Gastrocnemius medialis (tissue), 4 donors: ENCODE results near the gene SLC38A9. TPM values are rescaled to one million over a fixed set of nuclear protein-coding genes. Genes with fewer than 3 reads are reported as not detected.

Source experiments
- ATAC-seq, 2 donors: fragments of 150-250 bp; one replicate each; pipeline ENCODE4 v1.9.1; 2016
- DNase-seq, 2 donors: peaks; one replicate each; pipeline ENCODE4 v3.0.0-alpha.2; 2019
- H3K27ac ChIP-seq, 4 donors: fragments of 200-600 bp; sonication (generic); 1 replicate in 1 of 4; 2 replicates in 3 of 4; pipeline ENCODE4 v1.5.1; 2016 to 2018; ENCODE audit warnings: mild to moderate bottlenecking in 2 of 4, moderate library complexity in 1 of 4
- H3K27me3 ChIP-seq, 3 donors: fragments of 200-600 bp; sonication (generic) in 2 of 3; 1 replicate in 1 of 3; 2 replicates in 2 of 3; pipeline versions ENCODE4 v1.5.1 to v1.6.0; 2016 to 2019; ENCODE audit warnings: mild to moderate bottlenecking in 1 of 3, moderate library complexity in 1 of 3
- H3K36me3 ChIP-seq, 2 donors: fragments of 200-600 bp; sonication (generic) in 1 of 2; one replicate each; pipeline ENCODE4 v1.5.1; 2017 to 2018
- H3K4me1 ChIP-seq, 2 donors: fragments of 200-600 bp; sonication (generic) in 1 of 2; one replicate each; pipeline ENCODE4 v1.5.1; 2016 to 2017; ENCODE audit warnings: mild to moderate bottlenecking in 2 of 2
- H3K4me3 ChIP-seq, 4 donors: fragments of 200-600 bp; sonication (generic) in 3 of 4; 1 replicate in 1 of 4; 2 replicates in 3 of 4; pipeline ENCODE4 v1.5.1; 2016 to 2019; ENCODE audit warnings: mild to moderate bottlenecking in 2 of 4
- H3K9me3 ChIP-seq, 3 donors: fragments of 200-600 bp; sonication (generic) in 2 of 3; 1 replicate in 1 of 3; 2 replicates in 2 of 3; pipeline ENCODE4 v1.5.1; 2016 to 2019
- CTCF ChIP-seq, 5 experiments: fragments of 450-650 bp in 3 of 5; fragments of 200-600 bp in 2 of 5; sonication (generic) in 2 of 5; IDR thresholded peaks in 4 of 5; conservative IDR thresholded peaks in 1 of 5; 1 replicate in 4 of 5; 2 replicates in 1 of 5; pipeline ENCODE4 v1.5.1; 2016 to 2019; ENCODE audit warnings: antibody characterized with exemption in 5 of 5, mild to moderate bottlenecking in 3 of 5, moderate library complexity in 3 of 5
- POLR2A ChIP-seq, 2 donors: fragments of 450-650 bp; IDR thresholded peaks; one replicate each; pipeline ENCODE4 v1.6.1; 2017; ENCODE audit warnings: antibody characterized with exemption in 2 of 2, mild to moderate bottlenecking in 2 of 2, moderate library complexity in 2 of 2
- in situ Hi-C, 4 donors: fragments of 200-750 bp; cut with MboI; loops; one replicate each; pipeline versions ENCODE4 v1.15.0 to v1.8.0; 2017; ENCODE audit warnings: low sequenced_read_pairs in 4 of 4
- intact Hi-C: fragments of 100-400 bp; cut with DNase I; formaldehyde crosslinking; loops from one replicate; pipeline ENCODE4 v1.15.1; 2023; ENCODE audit warnings: low total_unique reads
- total RNA-seq, 4 donors: library from RNA; depleted of rRNA; stranded (reverse); fragments of >200 nt; gene quantifications; one replicate each; pipeline versions ENCODE4 v1.1.0 to v1.2.3, GENCODE V29; 2016

The SLC38A9 gene
- total RNA-seq, 4 donors from 2014 or later: 5.4 to 11.9 (median 10.2) TPM

- Histone ChIP-seq H3K27me3 (no peaks in the 10 kb centered on the region), H3K27ac (no peak overlapping the region), H3K36me3 (no peaks in the 10 kb centered on the region), H3K9me3 (no peaks in the 10 kb centered on the region), H3K4me3 (no peak overlapping the region), H3K4me1 (peaks cover 11 to 21% of the 10 kb centered on the region in 2 donors)
- intact Hi-C loops: no loop called here
- in situ Hi-C loops: no loop called here
- ATAC-seq: no peak
- DNase-seq: no peak
- TF ChIP-seq POLR2A (IDR thresholded peaks at IDR 0.05) (no peak), CTCF (IDR thresholded peaks at IDR 0.05 in 4 of 5, conservative IDR thresholded peaks at IDR 0.05 in 1 of 5) (no peak)
Observed at GRCh38 chr5:55671975-55672374, 40.1 kb downstream of the SLC38A9 start.

DNA sequence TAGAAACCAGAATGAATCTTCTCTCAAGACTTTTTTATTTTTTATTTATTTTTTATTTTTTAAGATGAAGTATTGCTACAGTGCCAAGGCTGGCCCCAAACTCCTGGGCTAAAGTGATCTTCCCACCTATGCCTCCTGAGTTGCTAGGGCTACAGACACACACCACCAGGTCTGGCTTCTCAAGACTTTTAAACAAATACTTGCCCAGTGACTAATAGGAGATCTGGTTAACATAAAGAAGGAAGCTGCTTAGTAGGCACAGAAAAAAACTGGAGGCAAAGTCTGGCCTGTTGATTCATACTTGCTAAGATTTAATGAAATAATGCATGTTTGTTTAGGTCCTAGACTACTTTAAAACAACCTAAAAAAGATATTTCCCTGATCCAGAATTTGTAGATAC lies 43.8 kb downstream of the SLC38A9 start:
- no peak for TF ChIP-seq CTCF (IDR thresholded peaks at IDR 0.05 in 4 of 5, conservative IDR thresholded peaks at IDR 0.05 in 1 of 5)
- no peak for TF ChIP-seq POLR2A (IDR thresholded peaks at IDR 0.05)
- H3K9me3 ChIP-seq: no peaks in the 10 kb centered on the region
- intact Hi-C loops: no loop called here
- no peak overlapping the region for H3K4me3 ChIP-seq
- no peaks in the 10 kb centered on the region for H3K27me3 ChIP-seq
- DNase-seq (no peak), ATAC-seq (no peak)
- no peak overlapping the region for H3K27ac ChIP-seq
- H3K4me1 ChIP-seq: peaks cover 0 to 11% of the 10 kb centered on the region in 2 donors
- H3K36me3 ChIP-seq: peaks cover 0 to 11% of the 10 kb centered on the region in 2 donors
- in situ Hi-C loops: no loop called here

DNA sequence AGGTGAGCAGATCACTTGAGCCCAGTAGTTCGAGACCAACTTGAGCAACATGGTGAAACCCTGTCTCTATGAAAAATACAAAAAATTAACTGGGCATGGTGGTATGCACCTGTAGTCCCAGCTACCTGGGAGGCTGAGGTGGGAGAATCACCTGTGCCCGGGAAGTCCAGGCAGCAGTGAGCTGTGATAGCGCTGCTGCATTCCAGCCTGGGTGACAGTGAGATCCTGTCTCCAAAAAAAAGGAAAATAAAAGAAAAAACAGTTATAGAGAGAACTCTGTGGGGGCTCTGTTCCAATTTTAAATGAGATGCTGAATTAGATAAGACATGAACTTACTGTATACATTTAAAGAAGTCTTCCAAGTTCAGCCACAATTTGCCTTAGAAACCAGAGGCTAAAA lies 44.2 kb downstream of the SLC38A9 start:
- intact Hi-C loops: no loop called here
- TF ChIP-seq POLR2A (IDR thresholded peaks at IDR 0.05) (no peak), CTCF (IDR thresholded peaks at IDR 0.05 in 4 of 5, conservative IDR thresholded peaks at IDR 0.05 in 1 of 5) (no peak)
- H3K36me3 ChIP-seq: peaks cover 0 to 11% of the 10 kb centered on the region in 2 donors
- H3K27me3 ChIP-seq: no peaks in the 10 kb centered on the region
- no peak for ATAC-seq
- no peak overlapping the region for H3K27ac ChIP-seq
- peaks cover 0 to 10% of the 10 kb centered on the region in 2 donors for H3K4me1 ChIP-seq
- H3K9me3 ChIP-seq: no peaks in the 10 kb centered on the region
- in situ Hi-C loops: no loop called here
- H3K4me3 ChIP-seq: no peak overlapping the region
- DNase-seq: no peak

- in situ Hi-C loops (no loop called here), intact Hi-C loops (no loop called here)
- DNase-seq: peak in 1 of 2 donors; percentile 29
Observed at GRCh38 chr5:55665065-55665464, 47.1 kb downstream of the SLC38A9 start.

More at GRCh38 chr5:55665065-55665464, 47.1 kb downstream of the SLC38A9 start:
- no peaks in the 10 kb centered on the region for H3K27me3 ChIP-seq
- no peak overlapping the region for H3K27ac ChIP-seq
- TF ChIP-seq CTCF (IDR thresholded peaks at IDR 0.05 in 4 of 5, conservative IDR thresholded peaks at IDR 0.05 in 1 of 5) (no peak), POLR2A (IDR thresholded peaks at IDR 0.05) (no peak)
- ATAC-seq: peak in 1 of 2 donors; percentile 55
- no peaks in the 10 kb centered on the region for H3K4me1 ChIP-seq
- H3K9me3 ChIP-seq: no peaks in the 10 kb centered on the region
- peaks cover 0 to 11% of the 10 kb centered on the region in 2 donors for H3K36me3 ChIP-seq
- H3K4me3 ChIP-seq: no peak overlapping the region
